GM19395 (cell line): ENCODE results near the gene LIMK2.

Source experiments
- ATAC-seq: cut with Tn5 transposase; IDR thresholded peaks from one replicate; pipeline ENCODE4 v1.9.1; 2021; ENCODE audit warnings: mild to moderate bottlenecking, moderate library complexity; ENCODE audit not compliant: unreplicated experiment

The LIMK2 gene

GRCh38 chr22:31327806-31328543 lies 115.9 kb downstream of the LIMK2 start:
- no peak for ATAC-seq

GRCh38 chr22:31328544-31328960 lies 116.5 kb downstream of the LIMK2 start:
- ATAC-seq = no peak

- ATAC-seq = no peak
Observed at GRCh38 chr22:31329029-31329428, 116.9 kb downstream of the LIMK2 start.
